NCI-H748 (cell line): ENCODE results near the gene MTX1.
"Not testable (repeated sequence)": the region's sequence is repeated elsewhere in the genome, so short reads cannot be mapped to it uniquely, and the experiment has no call there.

Source experiments
- DNase-seq: peaks from one replicate; lab custom pipeline; 2025; ENCODE audit not compliant: unreplicated experiment; lab: John Stamatoyannopoulos, UW

MTX1 gene

DNA sequence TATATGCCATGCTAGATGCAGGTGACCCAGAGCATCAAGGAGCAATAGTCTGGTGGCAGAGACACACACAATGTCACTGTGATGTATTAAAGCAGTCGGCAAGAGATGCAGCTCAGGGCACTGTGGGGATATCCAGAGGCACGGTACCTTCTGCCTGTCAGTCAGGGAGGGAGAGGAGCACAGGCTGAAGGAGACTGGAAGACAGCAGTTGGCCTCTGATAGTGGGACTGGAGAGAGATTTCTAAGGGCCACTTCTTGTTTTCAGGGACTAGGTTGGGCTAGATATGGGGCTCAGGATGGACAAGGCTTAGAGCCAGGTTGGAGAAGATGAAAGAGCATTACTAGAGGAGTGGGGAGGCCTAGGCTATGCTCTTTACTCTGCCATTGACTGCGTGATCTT, 22.8 kb downstream of the MTX1 start:
- DNase-seq = not testable (repeated sequence)

DNA sequence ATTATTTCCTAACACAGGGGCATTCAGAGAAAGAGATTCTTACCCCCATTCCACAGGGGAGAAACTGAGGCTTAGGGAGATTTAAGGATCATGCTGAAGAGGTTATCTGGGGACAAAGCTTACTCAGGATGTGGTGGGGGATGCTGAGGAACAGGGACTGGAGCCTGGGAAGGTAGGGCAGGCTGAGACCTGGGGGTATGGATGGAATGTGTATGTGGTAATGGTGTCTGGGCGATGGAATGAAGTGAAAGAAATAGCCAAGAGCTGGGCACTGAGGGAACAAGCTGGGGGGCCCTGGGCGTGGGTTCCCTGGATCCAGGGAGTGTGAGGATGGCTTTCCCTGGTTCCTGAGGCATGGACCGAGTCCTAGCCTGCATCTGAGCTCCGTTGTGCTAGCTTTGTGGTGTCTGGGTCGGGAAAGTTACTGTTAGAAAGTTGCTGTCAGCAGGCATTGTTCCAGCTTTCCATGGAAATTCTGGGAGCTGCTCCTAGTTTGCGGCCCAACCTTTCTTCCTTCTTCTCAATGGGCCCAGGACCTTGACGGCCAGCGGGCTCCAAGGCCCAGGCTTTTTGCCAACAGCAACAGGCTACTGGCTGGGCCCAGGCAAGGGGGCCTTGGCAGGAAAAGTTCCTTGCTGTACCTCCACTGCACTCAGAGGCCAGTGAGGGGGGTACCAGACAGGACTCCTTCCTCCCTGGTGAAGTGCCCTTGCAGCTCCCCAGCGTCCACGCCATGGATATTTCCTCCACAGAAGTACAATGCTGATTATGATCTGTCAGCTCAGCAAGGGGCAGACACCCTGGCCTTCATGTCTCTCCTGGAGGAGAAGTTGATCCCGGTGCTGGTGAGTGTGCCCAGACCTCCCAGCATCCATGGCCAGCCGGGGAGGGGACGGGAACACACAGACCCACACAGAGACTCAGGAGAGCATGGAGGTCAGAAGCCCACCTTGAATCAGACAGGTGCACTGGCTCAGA, 23.8 kb downstream of the MTX1 start:
- not testable (repeated sequence) for DNase-seq

GRCh38 chr1:155233502-155233901, 25.0 kb downstream of the MTX1 start:
- DNase-seq = not testable (repeated sequence)

DNA sequence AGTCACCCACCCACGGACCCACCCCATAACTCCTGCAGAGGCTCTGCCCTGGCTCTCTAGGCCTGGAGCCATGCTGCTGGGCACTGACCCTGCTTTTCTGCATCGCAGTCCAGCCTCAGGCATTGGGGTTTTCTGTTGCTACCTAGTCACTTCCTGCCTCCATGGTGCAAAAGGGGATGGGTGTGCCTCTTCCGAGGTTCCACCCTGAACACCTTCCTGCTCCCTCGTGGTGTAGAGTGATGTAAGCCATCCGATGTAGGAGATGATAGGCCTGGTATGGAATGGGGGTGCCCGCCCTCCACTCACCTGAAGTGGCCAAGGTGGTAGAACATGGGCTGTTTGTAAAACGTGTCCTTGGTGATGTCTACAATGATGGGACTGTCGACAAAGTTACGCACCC, 26.9 kb downstream of the MTX1 start:
- not testable (repeated sequence) for DNase-seq

GRCh38 chr1:155236451-155236850, 28.0 kb downstream of the MTX1 start:
- DNase-seq = no peak

DNA sequence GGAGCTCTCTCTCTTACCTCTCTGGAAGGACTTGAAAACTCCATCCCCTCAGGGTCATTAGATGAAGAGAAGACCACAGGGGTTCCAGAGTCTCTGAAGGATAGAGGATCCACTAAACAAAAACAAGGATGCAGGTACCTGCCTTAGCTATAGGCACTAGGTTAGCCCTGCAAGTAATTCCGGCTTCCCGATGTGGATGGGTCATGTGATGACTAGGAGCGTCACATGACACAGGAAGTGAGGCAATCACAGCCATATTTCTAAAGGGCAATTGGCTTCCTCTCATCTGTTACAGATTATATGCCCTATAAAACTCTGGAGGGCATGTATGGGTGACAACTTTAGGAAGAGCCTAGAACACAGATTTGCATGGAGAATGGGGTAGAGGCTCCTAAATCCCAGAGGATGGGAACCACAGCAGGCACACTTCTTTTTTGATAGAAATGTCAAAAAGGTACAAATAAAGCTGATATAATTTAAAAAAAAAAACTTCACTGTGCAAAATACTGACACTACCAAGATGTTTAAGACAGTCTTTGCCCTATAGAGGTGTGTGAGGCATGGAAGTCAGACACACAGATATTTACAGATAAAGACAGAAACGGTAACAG, 32.7 kb downstream of the MTX1 start:
- peak; percentile 85 for DNase-seq

DNA sequence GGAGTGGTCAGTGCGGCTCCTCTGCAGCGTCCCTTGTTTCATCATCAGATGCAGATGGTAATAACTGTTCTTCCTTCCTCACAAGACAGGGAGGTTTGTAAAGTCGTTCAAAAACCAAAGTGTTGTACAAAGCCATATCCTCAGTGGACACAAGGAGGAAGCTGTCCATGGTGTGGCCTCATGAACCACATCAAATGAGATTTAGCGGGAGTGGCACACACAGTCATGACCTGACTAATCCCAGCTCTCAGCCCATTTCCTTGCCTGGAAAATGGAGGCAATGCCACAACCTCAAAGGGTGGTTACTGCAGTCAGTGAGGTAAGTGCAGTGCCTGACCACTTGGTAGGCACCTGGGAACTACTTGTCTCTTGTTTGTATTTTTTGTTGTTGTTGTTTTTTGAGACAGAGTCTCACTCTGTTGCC, 33.4 kb downstream of the MTX1 start:
- DNase-seq = no peak

- DNase-seq = no peak
Observed at GRCh38 chr1:155242805-155243358, 34.4 kb downstream of the MTX1 start.

- DNase-seq = peak; percentile 100
Observed at GRCh38 chr1:155244368-155245162, 36.1 kb downstream of the MTX1 start.

DNA sequence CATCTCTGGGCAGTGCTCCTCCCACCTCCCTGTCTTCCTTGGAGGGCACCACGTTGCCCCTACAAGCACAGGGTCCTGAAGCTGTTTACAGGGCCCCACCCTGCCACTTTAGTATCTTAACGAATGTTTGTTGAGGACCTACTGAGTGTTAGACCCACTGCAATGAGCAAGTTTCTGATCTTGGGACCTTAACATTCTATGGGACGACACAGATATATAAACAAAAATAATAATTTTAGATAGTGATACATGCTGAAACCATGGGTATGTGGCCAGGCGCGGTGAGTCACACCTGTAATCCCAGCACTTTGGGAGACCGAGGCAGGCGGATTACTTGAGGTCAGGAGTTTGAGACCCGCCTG, 36.6 kb downstream of the MTX1 start:
- no peak for DNase-seq

DNA sequence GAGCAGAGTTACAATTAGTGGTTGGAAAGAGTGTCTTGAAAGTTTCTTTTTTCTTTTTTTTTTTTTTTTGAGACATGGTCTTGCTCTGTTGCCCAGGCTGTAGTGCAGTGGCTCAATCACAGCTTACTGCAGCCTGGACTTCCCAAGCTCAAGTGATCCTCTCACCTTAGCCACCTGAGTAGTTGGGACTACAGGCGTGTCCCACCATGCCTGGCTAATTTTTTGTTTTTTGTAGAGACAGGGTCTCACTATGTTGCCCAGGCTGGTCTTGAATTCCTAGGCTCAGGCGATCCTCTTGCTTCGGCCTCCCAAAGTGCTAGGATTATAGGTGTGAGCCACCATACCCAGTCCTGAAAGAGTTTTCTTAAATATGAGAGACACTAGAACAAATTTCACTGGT, 38.3 kb downstream of the MTX1 start:
- not testable (repeated sequence) for DNase-seq

DNA sequence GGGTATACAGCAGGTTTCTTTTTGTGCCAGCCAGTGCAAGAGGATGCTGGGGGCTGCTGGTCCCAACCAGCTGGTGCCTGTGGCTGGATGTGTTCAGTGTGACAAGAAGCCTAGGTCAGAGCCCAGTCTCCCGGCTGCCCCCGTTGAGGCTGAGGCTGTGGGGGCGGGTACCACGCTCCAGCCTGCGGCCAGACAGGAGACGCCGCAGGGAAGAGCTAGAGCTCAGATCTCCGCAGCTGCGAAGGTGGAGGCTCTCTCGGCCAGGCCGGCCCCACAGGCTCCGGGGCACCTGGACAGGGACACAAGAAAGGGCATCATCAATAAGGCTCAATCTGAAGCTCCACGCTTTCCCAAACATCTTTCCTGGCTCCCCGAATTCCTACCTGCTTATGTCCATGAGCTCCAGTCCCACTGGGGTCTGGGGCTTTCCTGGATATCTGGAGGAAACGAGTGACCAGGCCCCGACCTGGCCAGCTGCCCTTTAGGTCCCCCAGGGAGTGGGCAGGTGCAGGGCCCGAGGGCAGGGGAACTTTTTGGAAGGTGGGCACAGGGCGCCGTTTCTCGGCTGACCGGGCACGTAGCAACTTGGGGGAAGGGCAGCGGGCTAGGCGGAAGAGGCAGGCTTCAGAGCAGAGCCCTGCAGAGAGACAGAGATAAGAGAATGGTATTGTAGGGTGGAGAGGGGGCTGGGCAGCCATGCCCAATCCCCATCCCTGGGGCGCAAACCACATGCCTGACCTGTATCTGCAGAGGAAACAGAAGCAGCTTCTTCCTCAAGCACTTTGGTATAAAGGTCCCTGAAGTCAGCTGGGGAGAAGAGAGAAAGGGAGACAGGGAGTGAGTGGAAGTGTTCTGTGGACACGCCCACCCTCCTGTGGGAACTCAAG, 39.4 kb downstream of the MTX1 start:
- no peak for DNase-seq

DNA sequence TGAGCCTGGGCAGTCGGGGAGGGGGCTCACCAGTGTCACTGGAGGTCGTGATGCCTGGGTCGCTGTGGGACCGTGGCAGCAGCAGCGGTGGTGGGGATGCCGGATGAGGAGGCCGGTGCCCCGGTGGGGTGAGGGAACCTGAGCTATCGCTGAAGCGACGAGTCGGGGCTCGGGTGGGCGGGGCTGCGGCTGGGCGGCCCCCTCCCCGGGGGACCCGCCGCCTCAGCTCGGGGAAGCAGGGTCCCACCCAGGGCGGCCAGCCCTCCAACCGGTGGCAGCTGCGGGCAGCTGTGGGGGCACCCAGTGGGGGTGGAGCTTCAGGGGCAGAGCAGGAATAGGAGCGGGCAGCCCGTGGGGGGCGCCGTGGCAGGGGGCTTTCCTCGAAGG, 41.7 kb downstream of the MTX1 start:
- DNase-seq = no peak

- peak; percentile 93 for DNase-seq
Observed at GRCh38 chr1:155250633-155251449, 42.3 kb downstream of the MTX1 start.

DNA sequence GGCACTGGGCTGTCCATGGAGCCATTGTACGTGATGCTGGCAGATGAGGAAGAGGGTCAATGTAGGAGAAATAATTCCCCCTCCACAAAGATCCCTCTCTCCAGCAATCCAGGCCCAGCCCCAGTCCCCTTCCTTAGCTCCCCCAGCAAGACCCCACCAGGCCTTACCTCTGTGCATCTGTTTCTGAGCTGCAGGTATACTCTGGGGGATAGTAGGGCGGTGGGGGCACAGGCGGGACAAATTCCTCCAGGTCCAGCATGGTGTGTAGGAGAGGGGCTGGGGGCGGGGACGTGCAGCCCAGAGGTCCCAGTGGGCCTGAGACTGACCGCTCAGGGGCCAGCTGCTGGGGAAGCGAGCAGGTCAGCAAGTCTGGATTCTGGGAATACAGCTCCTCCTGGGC, 43.1 kb downstream of the MTX1 start:
- DNase-seq = no peak

- no peak for DNase-seq
Observed at GRCh38 chr1:155253208-155253607, 44.7 kb downstream of the MTX1 start.

DNA sequence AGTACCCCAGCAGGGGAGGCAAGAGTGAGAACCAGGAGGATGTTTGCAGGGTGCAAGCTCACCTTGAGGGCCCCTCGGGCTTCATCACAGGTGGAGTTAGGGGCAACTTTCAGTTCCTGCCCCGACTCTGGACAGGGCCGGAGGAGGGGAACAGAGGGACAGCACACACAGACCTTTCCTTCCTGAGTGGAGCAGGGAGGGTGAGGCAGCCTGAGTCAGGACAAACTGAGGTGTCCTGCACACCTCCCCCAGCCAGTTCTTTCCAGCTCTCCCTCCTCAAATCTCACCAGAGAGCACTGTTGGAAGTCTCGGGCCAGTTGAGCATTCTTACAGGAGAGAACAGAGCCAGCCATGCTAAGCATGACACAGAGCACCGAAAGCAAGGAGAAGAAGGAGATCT, 45.3 kb downstream of the MTX1 start:
- DNase-seq = no peak

GRCh38 chr1:155254228-155254713, 45.8 kb downstream of the MTX1 start:
- no peak for DNase-seq

GRCh38 chr1:155254714-155255242, 46.3 kb downstream of the MTX1 start:
- peak; percentile 45 for DNase-seq
